B cell (primary cell): ENCODE data around the gene HOXB9. TPM values are rescaled to one million over a fixed set of nuclear protein-coding genes. Genes with fewer than 3 reads are reported as not detected.

Experiments used
- ATAC-seq: fragments of 200-7000 bp; cut with Tn5 transposase; one replicate; pipeline ENCODE4 v1.10.0; 2021; ENCODE audit warnings: low read depth, mild to moderate bottlenecking, moderate number of reproducible peaks, moderate library complexity
- CTCF ChIA-PET: fragments of 350-600 bp; sonication (Branson Sonifier 250); formaldehyde crosslinking; loops from one replicate; lab custom pipeline; 2021; ENCODE audit warnings: antibody characterized with exemption, inconsistent platforms; lab: Charles Lee
- POLR2A ChIA-PET: fragments of 350-600 bp; sonication (Branson Sonifier 250); formaldehyde crosslinking; loops from one replicate; lab custom pipeline; 2021; ENCODE audit warnings: antibody characterized with exemption; lab: Charles Lee
- DNase-seq: peaks from one replicate; pipeline ENCODE4 v3.0.0; 2013
- H2AFZ ChIP-seq: 2 replicates; pipeline ENCODE4 v1.6.1; 2012; ENCODE audit warnings: mild to moderate bottlenecking, low read depth, low read length; ENCODE audit not compliant: insufficient read depth, poor library complexity, severe bottlenecking
- H3K27ac ChIP-seq, 2 donors: 1 replicate in 1 of 2; 2 replicates in 1 of 2; pipeline ENCODE4 v1.5.1; 2012 to 2013; ENCODE audit warnings: low read length in 2 of 2, mild to moderate bottlenecking in 2 of 2, moderate library complexity in 1 of 2
- H3K27me3 ChIP-seq, 4 experiments: fragments of 200-600 bp in 1 of 4; sonication (generic) in 1 of 4; replicated peaks in 1 of 4; 1 replicate in 2 of 4; 2 replicates in 2 of 4; pipeline versions ENCODE4 v1.6.1 to v1.7.0; 2013 to 2016; ENCODE audit warnings: low read length in 3 of 4, mild to moderate bottlenecking in 2 of 4, mixed read lengths in 1 of 4, moderate library complexity in 1 of 4; ENCODE audit not compliant: insufficient read depth in 4 of 4, control insufficient read depth in 3 of 4; ENCODE audit errors: control extremely low read depth in 1 of 4
- H3K36me3 ChIP-seq, 2 experiments: replicated peaks in 1 of 2; 1 replicate in 1 of 2; 2 replicates in 1 of 2; pipeline versions ENCODE4 v1.6.1 to v1.7.1; 2013; ENCODE audit warnings: low read length in 1 of 2; ENCODE audit not compliant: insufficient read depth in 2 of 2, control insufficient read depth in 1 of 2; ENCODE audit errors: control extremely low read depth in 1 of 2, extremely low read depth in 1 of 2
- H3K4me1 ChIP-seq, 2 donors: fragments of 200-600 bp in 1 of 2; sonication (generic) in 1 of 2; 1 replicate in 1 of 2; 2 replicates in 1 of 2; pipeline versions ENCODE4 v1.5.1 to v1.6.1; 2013 to 2017; ENCODE audit warnings: low read length in 2 of 2; ENCODE audit not compliant: control insufficient read depth in 2 of 2, insufficient read depth in 2 of 2
- H3K4me2 ChIP-seq: replicated peaks from 2 replicates; pipeline ENCODE3; 2012; ENCODE audit warnings: mild to moderate bottlenecking, low read depth, low read length; ENCODE audit not compliant: poor library complexity, severe bottlenecking
- H3K4me3 ChIP-seq, 5 experiments: fragments of 200-600 bp in 1 of 5; sonication (generic) in 1 of 5; 1 replicate in 3 of 5; 2 replicates in 2 of 5; pipeline versions ENCODE4 v1.5.1 to v1.7.0; 2011 to 2016; ENCODE audit warnings: low read length in 4 of 5, mild to moderate bottlenecking in 4 of 5, low read depth in 2 of 5, control low read depth in 1 of 5, moderate library complexity in 1 of 5; ENCODE audit not compliant: insufficient read depth in 1 of 5; ENCODE audit errors: control extremely low read depth in 1 of 5, extremely low read depth in 1 of 5
- H3K79me2 ChIP-seq: fragments of 200-600 bp; sonication (generic); one replicate; pipeline ENCODE4 v1.6.0; 2016; ENCODE audit warnings: low read length; ENCODE audit not compliant: control insufficient read depth, insufficient read depth
- H3K9ac ChIP-seq: fragments of 200-600 bp; sonication (generic); 2 replicates; pipeline ENCODE4 v1.6.1; 2017; ENCODE audit warnings: mild to moderate bottlenecking, low read length, moderate library complexity
- H3K9me3 ChIP-seq, 3 donors: one replicate each; pipeline versions ENCODE4 v1.6.1 to v1.7.1; 2013; ENCODE audit warnings: low read length in 2 of 3; ENCODE audit not compliant: control insufficient read depth in 2 of 3, insufficient read depth in 1 of 3; ENCODE audit errors: control extremely low read depth in 1 of 3
- H4K20me1 ChIP-seq: 2 replicates; pipeline ENCODE4 v1.6.0; 2012; ENCODE audit warnings: mild to moderate bottlenecking, low read length; ENCODE audit not compliant: insufficient read depth, control insufficient read depth, poor library complexity, severe bottlenecking
- H3K27ac Mint-ChIP-seq: one replicate; pipeline ENCODE4 v1.8.0; 2021; ENCODE audit warnings: mixed read lengths
- H3K27me3 Mint-ChIP-seq: one replicate; pipeline ENCODE4 v1.8.0; 2021; ENCODE audit warnings: mixed read lengths
- H3K4me1 Mint-ChIP-seq: one replicate; pipeline ENCODE4 v1.8.0; 2021; ENCODE audit warnings: mixed read lengths
- H3K4me3 Mint-ChIP-seq: one replicate; pipeline ENCODE4 v1.8.0; 2021; ENCODE audit warnings: mixed read lengths
- H3K9me3 Mint-ChIP-seq: one replicate; pipeline ENCODE4 v1.8.0; 2022; ENCODE audit warnings: mixed read lengths; ENCODE audit not compliant: insufficient read depth
- EZH2 ChIP-seq: IDR thresholded peaks from 2 replicates; pipeline ENCODE4 v1.6.1; 2012; ENCODE audit warnings: borderline replicate concordance, low read depth, mild to moderate bottlenecking, moderate library complexity, low read length; ENCODE audit not compliant: insufficient read depth, poor library complexity, severe bottlenecking
- WGBS: methylation state at CpG from one replicate; pipeline ENCODE4 v1.1.5; 2013; ENCODE audit warnings: missing lambda C conversion rate; ENCODE audit not compliant: insufficient coverage; 5-methylcytosine and 5-hydroxymethylcytosine counted together
- intact Hi-C: fragments of 100-400 bp; cut with micrococcal nuclease; formaldehyde crosslinking; loops from one replicate; pipeline ENCODE4 v1.10.0; 2022
- polyA plus RNA-seq: library from polyadenylated mRNA; depleted of rRNA; stranded (reverse); fragments of >200 nt; gene quantifications from 2 replicates; pipeline ENCODE4 v1.2.3, GENCODE V29; 2012
- total RNA-seq, 2 donors: library from RNA; stranded (reverse); fragments of 120-200 nt in 1 of 2; gene quantifications; 1 replicate in 1 of 2; 2 replicates in 1 of 2; pipeline versions ENCODE4 v1.2.3 to v1.2.4, GENCODE V29; 2013 to 2022
- TF ChIP-seq, protein P1 (sequence below): fragments of 200-600 bp; IDR thresholded peaks from one replicate; pipeline ENCODE4 v1.8.0; 2022; ENCODE audit warnings: antibody characterized with exemption, mild to moderate bottlenecking

HOXB9 gene
- total and polyA plus RNA-seq, 2 donors (not counting 1 experiment from before 2014, with no cell fraction given) = 0.07 TPM; not detected in 1

DNA sequence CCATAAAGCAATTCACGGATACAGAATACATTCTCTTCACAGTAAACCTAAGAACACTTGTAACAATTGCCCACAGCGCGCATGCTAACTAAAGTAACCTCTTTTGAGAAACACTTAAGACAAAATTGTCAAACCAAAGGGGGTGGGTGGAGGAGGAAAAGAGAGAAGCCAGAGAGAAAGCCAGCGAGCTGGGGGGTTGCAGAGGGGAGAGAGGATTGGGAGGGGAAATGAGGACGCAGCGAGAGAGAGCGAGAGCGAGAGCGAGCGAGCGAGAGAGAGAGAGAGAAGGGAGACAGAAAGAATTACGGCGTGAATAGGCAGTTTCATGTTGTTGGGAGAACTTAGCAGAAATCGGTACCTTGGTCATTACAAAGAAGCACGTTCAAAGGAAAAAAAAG, 13.7 kb downstream of the HOXB9 start:
- peak overlapping the region in 3 of 5 experiments; percentile 31 to 96 (median 38) for H3K4me3 ChIP-seq
- H3K9ac ChIP-seq = peak overlapping the region; percentile 59
- CTCF ChIA-PET = interaction anchor here (0.6 to 1.8 kb wide), 12 partner anchors 10 to 350 kb away, joined by 3 to 11 read pairs (median 4); partner anchors contain the start of gene HOXB9

More for the DNA sequence above, 13.7 kb downstream of the HOXB9 start:
- POLR2A ChIA-PET = interaction anchor here (0.5 to 1.0 kb wide), 3 partner anchors 12 to 239 kb away, joined by 3 to 10 read pairs (median 4); no protein-coding TSS in a partner anchor
- no peaks in the 10 kb centered on the region for H4K20me1 ChIP-seq
- H3K4me2 ChIP-seq = peak overlapping the region; percentile 100
- peaks cover 53 to 74% of the 10 kb centered on the region in 2 donors for H3K4me1 ChIP-seq
- H3K27ac ChIP-seq = no peak overlapping the region
- no peaks in the 10 kb centered on the region for H3K9me3 Mint-ChIP-seq
- H3K27me3 Mint-ChIP-seq = peaks cover 72% of the 10 kb centered on the region
- DNase-seq (no peak), ATAC-seq (no peak)
- H3K9me3 ChIP-seq = peaks cover 0 to 34% (median 0%) of the 10 kb centered on the region in 3 donors
- H3K79me2 ChIP-seq = no peaks in the 10 kb centered on the region
- no peaks in the 10 kb centered on the region for H3K36me3 ChIP-seq
- peak overlapping the region; percentile 57 for H3K27ac Mint-ChIP-seq
- H3K4me1 Mint-ChIP-seq = peaks cover 47% of the 10 kb centered on the region
- TF ChIP-seq EZH2 = no peak
- TF ChIP-seq, protein P1, sequence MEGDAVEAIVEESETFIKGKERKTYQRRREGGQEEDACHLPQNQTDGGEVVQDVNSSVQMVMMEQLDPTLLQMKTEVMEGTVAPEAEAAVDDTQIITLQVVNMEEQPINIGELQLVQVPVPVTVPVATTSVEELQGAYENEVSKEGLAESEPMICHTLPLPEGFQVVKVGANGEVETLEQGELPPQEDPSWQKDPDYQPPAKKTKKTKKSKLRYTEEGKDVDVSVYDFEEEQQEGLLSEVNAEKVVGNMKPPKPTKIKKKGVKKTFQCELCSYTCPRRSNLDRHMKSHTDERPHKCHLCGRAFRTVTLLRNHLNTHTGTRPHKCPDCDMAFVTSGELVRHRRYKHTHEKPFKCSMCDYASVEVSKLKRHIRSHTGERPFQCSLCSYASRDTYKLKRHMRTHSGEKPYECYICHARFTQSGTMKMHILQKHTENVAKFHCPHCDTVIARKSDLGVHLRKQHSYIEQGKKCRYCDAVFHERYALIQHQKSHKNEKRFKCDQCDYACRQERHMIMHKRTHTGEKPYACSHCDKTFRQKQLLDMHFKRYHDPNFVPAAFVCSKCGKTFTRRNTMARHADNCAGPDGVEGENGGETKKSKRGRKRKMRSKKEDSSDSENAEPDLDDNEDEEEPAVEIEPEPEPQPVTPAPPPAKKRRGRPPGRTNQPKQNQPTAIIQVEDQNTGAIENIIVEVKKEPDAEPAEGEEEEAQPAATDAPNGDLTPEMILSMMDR = no peak
- H2AFZ ChIP-seq = peak overlapping the region; percentile 69
- 2% methylated on average over 9 of the region's 15 CpGs for WGBS
- intact Hi-C loops = loop anchor here (5.0 kb wide), 1 partner anchor 35 kb away; the partner anchor contains the start of gene HOXB4
- H3K4me3 Mint-ChIP-seq = peak overlapping the region; percentile 92
- H3K27me3 ChIP-seq = peaks cover 0 to 90% (median 67%) of the 10 kb centered on the region in 4 experiments
